Testis (tissue), 2 donors: ENCODE data around the gene OOSP3.
"Not testable (repeated sequence)": the region's sequence is repeated elsewhere in the genome, so short reads cannot be mapped to it uniquely, and the experiment has no call there.

Source experiments
- POLR2A ChIP-seq: fragments of 450-650 bp; IDR thresholded peaks from one replicate; pipeline ENCODE4 v1.6.1; 2017; ENCODE audit warnings: antibody characterized with exemption, mild to moderate bottlenecking, moderate library complexity
- TF ChIP-seq, protein P1 (sequence below), 3 experiments: fragments of 450-650 bp in 2 of 3; fragments of 200-600 bp in 1 of 3; sonication (generic) in 1 of 3; IDR thresholded peaks; one replicate each; pipeline ENCODE4 v1.5.1; 2016 to 2019; ENCODE audit warnings: antibody characterized with exemption in 3 of 3, mild to moderate bottlenecking in 2 of 3, moderate library complexity in 1 of 3

DNA sequence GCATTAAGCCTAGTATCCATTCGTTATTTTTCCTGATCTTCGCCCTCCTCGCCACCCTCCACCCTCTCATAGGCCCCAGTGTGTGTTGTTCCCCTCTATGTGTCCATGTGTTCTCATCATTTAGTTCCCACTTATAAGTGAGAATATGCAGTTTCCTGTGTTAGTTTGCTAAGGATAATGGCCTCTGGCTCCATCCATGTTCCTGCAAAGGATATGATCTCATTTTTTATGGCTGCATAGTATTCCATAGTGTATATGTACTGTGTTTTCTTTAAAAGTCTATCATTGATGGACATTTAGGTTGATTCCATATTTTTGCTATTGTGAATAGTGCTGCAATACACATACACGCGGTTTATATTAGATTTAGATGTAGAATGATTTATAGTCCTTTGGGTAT lies 27.2 kb upstream of the OOSP3 start:
- TF ChIP-seq, protein P1, sequence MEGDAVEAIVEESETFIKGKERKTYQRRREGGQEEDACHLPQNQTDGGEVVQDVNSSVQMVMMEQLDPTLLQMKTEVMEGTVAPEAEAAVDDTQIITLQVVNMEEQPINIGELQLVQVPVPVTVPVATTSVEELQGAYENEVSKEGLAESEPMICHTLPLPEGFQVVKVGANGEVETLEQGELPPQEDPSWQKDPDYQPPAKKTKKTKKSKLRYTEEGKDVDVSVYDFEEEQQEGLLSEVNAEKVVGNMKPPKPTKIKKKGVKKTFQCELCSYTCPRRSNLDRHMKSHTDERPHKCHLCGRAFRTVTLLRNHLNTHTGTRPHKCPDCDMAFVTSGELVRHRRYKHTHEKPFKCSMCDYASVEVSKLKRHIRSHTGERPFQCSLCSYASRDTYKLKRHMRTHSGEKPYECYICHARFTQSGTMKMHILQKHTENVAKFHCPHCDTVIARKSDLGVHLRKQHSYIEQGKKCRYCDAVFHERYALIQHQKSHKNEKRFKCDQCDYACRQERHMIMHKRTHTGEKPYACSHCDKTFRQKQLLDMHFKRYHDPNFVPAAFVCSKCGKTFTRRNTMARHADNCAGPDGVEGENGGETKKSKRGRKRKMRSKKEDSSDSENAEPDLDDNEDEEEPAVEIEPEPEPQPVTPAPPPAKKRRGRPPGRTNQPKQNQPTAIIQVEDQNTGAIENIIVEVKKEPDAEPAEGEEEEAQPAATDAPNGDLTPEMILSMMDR (IDR thresholded peaks at IDR 0.05): not testable (repeated sequence)
- not testable (repeated sequence) for TF ChIP-seq POLR2A
